Trophoblast cell (in vitro differentiated cells and primary cell): ENCODE measurements around the gene HBP1.
"Not testable (repeated sequence)": the region's sequence is repeated elsewhere in the genome, so short reads cannot be mapped to it uniquely, and the experiment has no call there.

Experiments used
- DNase-seq, 2 donors: peaks; one replicate each; pipeline ENCODE4 v3.0.0-alpha.2; 2016
- H2AFZ ChIP-seq: 2 replicates; pipeline ENCODE4 v1.6.1; 2013; ENCODE audit warnings: low read length, moderate library complexity, mild to moderate bottlenecking; ENCODE audit not compliant: insufficient read depth, poor library complexity
- H2AK5ac ChIP-seq: 2 replicates; pipeline ENCODE4 v1.6.1; 2013; ENCODE audit warnings: mild to moderate bottlenecking, low read length
- H2BK120ac ChIP-seq: 2 replicates; pipeline ENCODE4 v1.6.1; 2013; ENCODE audit warnings: low read length, mild to moderate bottlenecking, moderate library complexity; ENCODE audit not compliant: insufficient read depth, poor library complexity
- H2BK12ac ChIP-seq: 2 replicates; pipeline ENCODE4 v1.6.1; 2013; ENCODE audit warnings: mild to moderate bottlenecking, low read length, moderate library complexity
- H2BK5ac ChIP-seq: 2 replicates; pipeline ENCODE4 v1.6.1; 2013; ENCODE audit warnings: low read length, low read depth, moderate library complexity, mild to moderate bottlenecking; ENCODE audit not compliant: poor library complexity
- H3K14ac ChIP-seq: 2 replicates; pipeline ENCODE4 v1.6.1; 2013; ENCODE audit warnings: mild to moderate bottlenecking, low read length
- H3K18ac ChIP-seq: 2 replicates; pipeline ENCODE4 v1.6.1; 2013; ENCODE audit warnings: mild to moderate bottlenecking, low read length
- H3K23ac ChIP-seq: 2 replicates; pipeline ENCODE4 v1.6.1; 2013; ENCODE audit warnings: low read length
- H3K27ac ChIP-seq: 2 replicates; pipeline ENCODE4 v1.5.1; 2013; ENCODE audit warnings: low read depth, mild to moderate bottlenecking, inconsistent platforms, low read length, moderate library complexity
- H3K27me3 ChIP-seq: 2 replicates; pipeline ENCODE4 v1.6.1; 2013; ENCODE audit warnings: inconsistent platforms, mild to moderate bottlenecking, low read length, moderate library complexity; ENCODE audit not compliant: insufficient read depth
- H3K36me3 ChIP-seq, 2 experiments: 1 replicate in 1 of 2; 2 replicates in 1 of 2; pipeline ENCODE4 v1.6.1; 2013; ENCODE audit warnings: low read length in 2 of 2, mild to moderate bottlenecking in 2 of 2, moderate library complexity in 1 of 2; ENCODE audit not compliant: insufficient read depth in 2 of 2, control insufficient read depth in 1 of 2
- H3K4ac ChIP-seq: 2 replicates; pipeline ENCODE4 v1.6.1; 2013; ENCODE audit warnings: low read depth, mild to moderate bottlenecking, low read length, moderate library complexity
- H3K4me1 ChIP-seq, 2 experiments: 1 replicate in 1 of 2; 2 replicates in 1 of 2; pipeline ENCODE4 v1.6.1; 2013; ENCODE audit warnings: low read length in 2 of 2, mild to moderate bottlenecking in 2 of 2, moderate library complexity in 1 of 2; ENCODE audit not compliant: insufficient read depth in 2 of 2, control insufficient read depth in 1 of 2
- H3K4me2 ChIP-seq: 2 replicates; pipeline ENCODE4 v1.6.1; 2013; ENCODE audit warnings: inconsistent platforms, mild to moderate bottlenecking, low read length, moderate library complexity
- H3K4me3 ChIP-seq: 2 replicates; pipeline ENCODE4 v1.5.1; 2013; ENCODE audit warnings: mild to moderate bottlenecking, low read depth, low read length, inconsistent platforms
- H3K79me1 ChIP-seq: one replicate; pipeline ENCODE4 v1.6.1; 2013; ENCODE audit warnings: low read length
- H3K79me2 ChIP-seq: 2 replicates; pipeline ENCODE4 v1.6.1; 2013; ENCODE audit warnings: low read length, mild to moderate bottlenecking; ENCODE audit not compliant: control insufficient read depth, insufficient read depth, poor library complexity
- H3K9ac ChIP-seq: 2 replicates; pipeline ENCODE4 v1.6.1; 2013; ENCODE audit warnings: mild to moderate bottlenecking, low read length
- H3K9me3 ChIP-seq: 2 replicates; pipeline ENCODE4 v1.6.1; 2013; ENCODE audit warnings: low read depth, mild to moderate bottlenecking, control low read depth, inconsistent platforms, low read length; ENCODE audit not compliant: insufficient read depth
- H4K12ac ChIP-seq: 2 replicates; pipeline ENCODE4 v1.6.1; 2013; ENCODE audit warnings: low read depth, mild to moderate bottlenecking, low read length, moderate library complexity
- H4K8ac ChIP-seq: 2 replicates; pipeline ENCODE4 v1.6.1; 2013; ENCODE audit warnings: low read depth, mild to moderate bottlenecking, low read length, moderate library complexity
- H4K91ac ChIP-seq: one replicate; pipeline ENCODE4 v1.6.1; 2013; ENCODE audit warnings: low read depth, mild to moderate bottlenecking, low read length, moderate library complexity
- WGBS: extraction: QIAGEN DNeasy Blood & Tissue Kit; methylation state at CpG from one replicate; pipeline ENCODE4 v1.1.7; 2013; ENCODE audit warnings: missing lambda C conversion rate; ENCODE audit not compliant: insufficient read length, insufficient coverage; ENCODE audit errors: extremely low coverage; 5-methylcytosine and 5-hydroxymethylcytosine counted together

Gene HBP1

GRCh38 chr7:107151538-107151937, 17.3 kb upstream of the HBP1 start:
- H3K4me3 ChIP-seq, result no peak overlapping the region
- no peaks in the 10 kb centered on the region for H3K4me1 ChIP-seq
- no peak overlapping the region for H3K4me2 ChIP-seq
- WGBS, result no CpG with 5 or more reads among the region's 7 CpGs
- H2BK120ac ChIP-seq, result no peak overlapping the region
- H3K18ac ChIP-seq, result no peak overlapping the region
- no peak for DNase-seq
- no peak overlapping the region for H2BK12ac ChIP-seq
- H3K36me3 ChIP-seq, result no peaks in the 10 kb centered on the region
- no peak overlapping the region for H3K27ac ChIP-seq
- no peak overlapping the region for H2BK5ac ChIP-seq
- H3K14ac ChIP-seq, result no peak overlapping the region
- H3K9me3 ChIP-seq, result no peaks in the 10 kb centered on the region
- H3K4ac ChIP-seq, result no peak overlapping the region
- no peak overlapping the region for H4K12ac ChIP-seq
- no peak overlapping the region for H2AFZ ChIP-seq
- no peak overlapping the region for H3K23ac ChIP-seq
- no peak overlapping the region for H2AK5ac ChIP-seq
- no peaks in the 10 kb centered on the region for H3K79me2 ChIP-seq
- no peak overlapping the region for H4K8ac ChIP-seq
- no peaks in the 10 kb centered on the region for H3K79me1 ChIP-seq
- no peak overlapping the region for H4K91ac ChIP-seq
- no peak overlapping the region for H3K9ac ChIP-seq
- H3K27me3 ChIP-seq, result no peaks in the 10 kb centered on the region

- H3K4ac ChIP-seq, result no peak overlapping the region
- no peak overlapping the region for H3K4me3 ChIP-seq
- no peak overlapping the region for H2BK5ac ChIP-seq
- H3K14ac ChIP-seq, result no peak overlapping the region
- no peaks in the 10 kb centered on the region for H3K4me1 ChIP-seq
- H3K23ac ChIP-seq, result no peak overlapping the region
- H4K8ac ChIP-seq, result no peak overlapping the region
- no peak overlapping the region for H4K91ac ChIP-seq
- no CpG with 5 or more reads among the region's 4 CpGs for WGBS
- H3K27ac ChIP-seq, result no peak overlapping the region
- H3K9me3 ChIP-seq, result no peaks in the 10 kb centered on the region
- no peak overlapping the region for H2BK120ac ChIP-seq
- H3K79me2 ChIP-seq, result no peaks in the 10 kb centered on the region
- no peak overlapping the region for H2BK12ac ChIP-seq
- H2AFZ ChIP-seq, result no peak overlapping the region
- DNase-seq, result peak in 1 of 2 donors; percentile 50
- H3K27me3 ChIP-seq, result no peaks in the 10 kb centered on the region
- H3K9ac ChIP-seq, result no peak overlapping the region
- H3K36me3 ChIP-seq, result no peaks in the 10 kb centered on the region
- H4K12ac ChIP-seq, result no peak overlapping the region
- H3K4me2 ChIP-seq, result no peak overlapping the region
- no peak overlapping the region for H3K18ac ChIP-seq
- H3K79me1 ChIP-seq, result no peaks in the 10 kb centered on the region
- H2AK5ac ChIP-seq, result no peak overlapping the region
These were observed 16.8 kb upstream of the HBP1 start for GRCh38 chr7:107152011-107152410.

GRCh38 chr7:107154826-107155225, 14.0 kb upstream of the HBP1 start:
- no peak overlapping the region for H3K23ac ChIP-seq
- no peak overlapping the region for H2BK5ac ChIP-seq
- H2AK5ac ChIP-seq, result no peak overlapping the region
- DNase-seq, result peak; percentile 77 to 90
- H4K12ac ChIP-seq, result no peak overlapping the region
- no peaks in the 10 kb centered on the region for H3K4me1 ChIP-seq
- H2AFZ ChIP-seq, result no peak overlapping the region
- WGBS, result no CpG with 5 or more reads among the region's 6 CpGs
- no peak overlapping the region for H2BK120ac ChIP-seq
- no peaks in the 10 kb centered on the region for H3K79me1 ChIP-seq
- no peaks in the 10 kb centered on the region for H3K36me3 ChIP-seq
- no peak overlapping the region for H3K4me2 ChIP-seq
- H3K79me2 ChIP-seq, result no peaks in the 10 kb centered on the region
- H4K8ac ChIP-seq, result no peak overlapping the region
- H3K27ac ChIP-seq, result no peak overlapping the region
- no peak overlapping the region for H4K91ac ChIP-seq
- H3K14ac ChIP-seq, result no peak overlapping the region
- H3K9me3 ChIP-seq, result no peaks in the 10 kb centered on the region
- H3K27me3 ChIP-seq, result no peaks in the 10 kb centered on the region
- H3K18ac ChIP-seq, result no peak overlapping the region
- H2BK12ac ChIP-seq, result no peak overlapping the region
- no peak overlapping the region for H3K4me3 ChIP-seq
- no peak overlapping the region for H3K9ac ChIP-seq
- H3K4ac ChIP-seq, result no peak overlapping the region

GRCh38 chr7:107155726-107156125, 13.1 kb upstream of the HBP1 start:
- H3K4me2 ChIP-seq, H2BK12ac ChIP-seq, H3K36me3 ChIP-seq, H3K18ac ChIP-seq, H3K9me3 ChIP-seq, H3K27me3 ChIP-seq, H4K91ac ChIP-seq, H3K23ac ChIP-seq, H3K4ac ChIP-seq, H2BK5ac ChIP-seq, H4K12ac ChIP-seq, DNase-seq, H2AK5ac ChIP-seq, H3K79me2 ChIP-seq, H3K14ac ChIP-seq, H2AFZ ChIP-seq, H4K8ac ChIP-seq, H3K4me1 ChIP-seq, H3K79me1 ChIP-seq, H3K4me3 ChIP-seq, H3K9ac ChIP-seq, H2BK120ac ChIP-seq, H3K27ac ChIP-seq: not testable (repeated sequence)
- WGBS, result no CpG with 5 or more reads among the region's 3 CpGs
